RPMI7951 (cell line): ENCODE data around the gene LRIG1. TPM values are rescaled to one million over a fixed set of nuclear protein-coding genes. Genes with fewer than 3 reads are reported as not detected.
A peak's percentile ranks its signal among the peaks of the same experiment; 100 is the strongest.

ENCODE experiments used
- DNase-seq: peaks from one replicate; pipeline ENCODE4 v3.0.0-alpha.2; 2012; ENCODE audit warnings: low read depth
- total RNA-seq: library from RNA; depleted of rRNA; stranded (reverse); fragments of >200 nt; shearing (Covaris generic); gene quantifications from 2 replicates; pipeline ENCODE4 v1.2.3, GENCODE V29; 2014

The LRIG1 gene
- total RNA-seq, 1 experiment from 2014 or later = 56.7 TPM

DNA sequence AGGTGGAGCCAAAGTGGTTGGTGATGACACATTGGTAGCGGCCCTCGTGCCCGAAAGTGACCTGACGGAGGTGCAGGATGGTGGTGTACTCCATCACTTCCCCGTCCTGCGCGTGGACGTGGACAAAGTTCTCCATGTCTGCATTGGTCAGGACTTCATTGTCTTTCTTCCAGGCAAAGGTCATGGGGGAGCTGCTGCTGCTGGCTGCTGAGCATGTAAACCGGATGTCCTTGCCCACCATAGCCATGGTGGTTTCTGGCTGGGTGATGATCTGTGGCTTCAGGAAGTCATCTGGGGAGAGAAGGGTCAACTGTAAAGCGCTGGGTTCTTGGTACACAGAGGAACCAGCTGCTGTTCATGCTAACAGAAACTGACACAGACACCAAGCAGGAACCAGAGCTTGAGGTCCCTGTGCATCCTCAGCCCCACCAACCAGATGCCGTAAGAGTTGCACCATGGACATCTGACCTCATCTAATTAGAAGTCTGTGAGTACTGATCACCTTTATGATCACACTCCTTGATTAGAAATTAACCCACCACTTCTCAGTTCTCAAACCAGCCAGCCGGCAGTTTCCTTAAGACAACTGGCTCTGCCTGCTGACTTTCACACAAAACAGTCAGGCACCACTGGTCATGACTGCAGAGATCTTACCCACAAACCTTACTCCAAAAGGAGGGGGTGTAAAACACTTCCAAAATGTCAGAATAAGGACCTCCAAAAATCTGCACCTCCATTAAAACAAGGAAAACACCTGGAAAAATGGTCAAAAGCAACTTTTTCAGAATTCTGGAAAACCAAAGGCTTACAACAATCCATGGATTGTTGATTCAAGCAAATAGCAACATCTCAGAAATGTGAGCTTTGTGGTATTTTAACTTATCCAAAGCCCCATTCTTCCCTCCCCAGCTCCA, 114.6 kb downstream of the LRIG1 start:
- no peak for DNase-seq

GRCh38 chr3:66385066-66385465, 115.8 kb downstream of the LRIG1 start:
- no peak for DNase-seq

- DNase-seq = no peak
Measured at GRCh38 chr3:66383998-66384745, 116.7 kb downstream of the LRIG1 start.

GRCh38 chr3:66383023-66383422, 117.8 kb downstream of the LRIG1 start:
- DNase-seq = no peak

DNA sequence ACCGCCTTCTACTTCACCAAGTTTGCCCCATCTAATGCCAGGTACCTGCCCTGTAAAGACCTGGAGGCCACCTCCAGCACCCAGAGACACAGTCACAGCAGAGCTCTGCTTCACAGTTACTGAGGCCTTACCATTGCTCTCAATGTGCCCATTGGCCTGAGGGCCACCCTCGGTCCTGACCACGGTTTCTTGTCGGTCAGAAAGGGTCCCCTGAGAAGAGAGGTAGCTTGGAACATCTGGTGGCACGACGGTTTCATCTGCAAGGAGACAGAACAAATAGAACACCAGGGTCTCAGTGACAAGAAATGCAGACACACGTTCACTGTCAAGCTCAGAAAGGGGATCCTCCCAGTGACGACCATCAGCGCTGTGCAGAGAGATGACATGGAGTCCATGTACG, 118.7 kb downstream of the LRIG1 start:
- no peak for DNase-seq

- DNase-seq = no peak
Measured at GRCh38 chr3:66381626-66382025, 119.2 kb downstream of the LRIG1 start.

DNA sequence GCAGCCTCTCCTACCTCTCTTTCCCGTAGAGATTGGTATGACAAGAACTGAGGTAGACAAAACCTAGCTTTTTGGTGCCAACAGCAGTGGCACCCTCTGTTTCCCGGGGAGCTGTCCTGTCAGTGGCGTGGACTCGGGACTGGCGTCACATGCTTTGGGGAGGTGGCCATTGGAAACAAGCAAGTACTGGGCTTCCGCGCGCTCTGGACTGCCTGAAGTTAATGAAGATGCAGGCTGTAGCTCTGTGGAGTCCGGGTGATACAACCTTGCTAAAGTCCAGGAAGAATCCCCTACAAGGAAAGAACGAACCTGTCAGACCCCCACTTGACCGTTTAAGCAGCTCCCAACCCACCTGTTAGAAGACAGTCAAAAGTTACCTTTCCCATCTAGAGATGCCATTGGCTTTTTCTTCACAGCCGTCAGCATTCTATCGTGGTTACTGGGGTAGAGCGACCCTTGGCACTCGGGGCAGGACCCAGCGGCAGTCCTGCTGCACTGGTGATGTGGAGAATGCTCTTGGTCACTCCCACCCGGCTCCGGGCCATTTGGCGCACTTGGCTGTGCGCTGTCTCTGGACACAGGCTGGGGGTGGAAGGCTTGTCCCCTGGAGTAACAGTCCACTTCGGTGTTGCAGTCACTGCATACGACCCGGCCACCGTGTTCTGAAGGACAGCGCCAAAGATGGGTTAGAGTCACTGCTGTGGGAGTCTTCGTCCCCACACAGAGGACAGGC, 120.5 kb downstream of the LRIG1 start:
- no peak for DNase-seq

DNA sequence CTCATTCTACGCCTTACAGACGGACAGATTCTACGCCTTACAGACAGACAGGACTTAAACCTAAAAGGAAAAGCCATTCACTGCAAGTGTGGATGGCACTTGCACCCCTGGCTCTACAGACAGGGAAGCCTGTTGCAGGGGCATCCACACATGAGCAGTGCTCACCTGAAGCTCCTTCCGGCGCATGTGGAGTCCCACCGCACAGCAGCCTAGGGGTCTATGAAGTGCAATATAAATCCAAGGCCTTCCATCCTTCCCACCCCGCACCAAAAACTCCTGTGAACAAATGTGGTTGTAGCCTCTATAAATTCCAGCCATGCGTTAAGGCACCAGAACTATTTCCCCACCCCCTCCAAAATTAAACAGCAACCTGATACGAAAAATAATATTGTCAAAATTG, 121.3 kb downstream of the LRIG1 start:
- no peak for DNase-seq

GRCh38 chr3:66378256-66378655, 122.6 kb downstream of the LRIG1 start:
- peak; percentile 54 for DNase-seq

DNA sequence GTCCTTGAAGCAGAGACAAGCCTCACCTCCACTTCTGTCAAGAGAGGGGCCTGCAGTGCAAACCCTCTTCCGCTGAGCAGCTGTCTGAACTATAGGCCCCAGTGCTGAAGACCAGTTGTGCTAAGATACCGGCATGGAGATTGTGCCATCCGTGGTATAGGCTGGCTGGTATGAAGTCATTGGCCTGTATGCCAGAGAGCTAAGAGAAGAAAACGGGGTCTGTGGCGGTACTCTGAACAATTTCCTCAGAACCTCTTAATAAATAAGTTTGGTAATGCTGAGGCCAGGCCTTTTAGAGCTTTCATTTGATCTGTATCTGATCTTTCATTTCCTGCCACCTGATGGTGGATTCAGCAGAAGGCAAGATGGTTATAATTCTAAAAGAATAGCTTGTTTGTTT, 123.0 kb downstream of the LRIG1 start:
- DNase-seq = no peak

- peak; percentile 65 for DNase-seq
Measured at GRCh38 chr3:66376568-66376967, 124.3 kb downstream of the LRIG1 start.

DNA sequence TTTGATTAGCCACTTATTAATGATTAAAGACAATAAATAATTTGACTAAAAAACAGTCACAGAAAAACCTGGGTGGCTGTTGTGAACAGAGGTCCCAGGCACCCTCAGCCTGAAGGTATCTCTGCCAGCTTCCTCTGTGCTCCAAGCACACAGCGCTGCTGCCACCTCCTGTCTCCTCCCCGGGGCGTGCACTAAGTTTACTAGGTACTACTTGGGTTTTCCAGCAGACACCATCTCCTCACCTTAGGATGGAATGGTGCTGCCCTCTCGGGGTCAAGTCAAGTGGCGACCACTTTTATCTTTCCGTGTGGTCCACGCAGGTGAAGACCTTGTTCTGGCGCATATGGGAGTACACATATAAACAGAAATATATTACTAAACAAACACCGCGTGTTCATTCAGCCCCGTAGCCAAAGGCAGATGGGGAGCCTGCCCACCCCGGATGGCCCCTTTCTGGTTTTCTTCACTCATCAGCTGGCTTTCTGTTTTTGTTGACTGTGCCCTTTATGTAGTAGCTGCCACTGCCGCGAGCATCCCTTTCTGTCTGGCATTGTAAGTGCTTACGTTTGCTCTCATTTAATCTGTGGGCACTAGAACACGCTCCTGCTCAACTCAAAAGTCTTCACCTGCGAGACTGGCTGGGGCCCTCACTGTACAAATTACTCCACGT, 128.0 kb downstream of the LRIG1 start:
- DNase-seq = peak; percentile 17

DNA sequence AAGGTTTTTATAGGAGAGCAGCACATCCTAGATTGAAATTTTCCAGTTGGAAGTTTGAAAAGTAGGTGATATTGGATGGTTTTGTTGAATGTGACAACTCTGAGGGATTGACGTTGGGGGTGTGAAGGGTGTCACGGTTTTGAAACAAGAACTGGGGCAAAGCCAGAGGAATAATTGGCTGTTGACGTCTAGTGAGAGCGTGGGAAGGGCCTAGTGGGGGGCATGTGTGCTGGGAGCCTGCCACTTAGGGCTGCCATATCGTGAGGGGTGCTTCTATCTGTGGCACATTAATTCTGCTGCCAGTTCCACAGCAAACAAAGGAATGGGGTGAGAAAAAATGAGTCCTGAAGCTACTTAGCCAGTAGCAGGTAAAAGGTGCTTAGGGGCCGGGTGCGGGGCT, 129.4 kb downstream of the LRIG1 start:
- no peak for DNase-seq

GRCh38 chr3:66370179-66370578, 130.6 kb downstream of the LRIG1 start:
- DNase-seq = no peak

DNA sequence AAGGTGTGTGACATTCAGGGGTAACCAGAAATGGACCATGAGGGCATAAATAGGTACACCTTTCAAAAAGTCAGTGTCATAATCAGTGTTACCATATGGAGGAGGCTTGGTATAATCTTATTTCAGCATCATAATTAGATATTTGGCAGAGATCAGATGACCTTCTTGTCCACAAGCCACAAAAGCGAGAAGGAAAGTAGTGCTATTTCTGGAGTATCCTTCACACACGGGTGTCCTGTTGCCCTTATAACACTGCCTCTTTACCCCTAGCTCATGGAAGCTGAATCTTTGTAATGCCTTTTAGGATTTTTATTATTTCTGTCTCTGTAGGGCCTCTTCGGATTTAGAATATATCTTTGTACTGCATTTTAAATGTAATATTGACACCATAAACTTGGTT, 132.8 kb downstream of the LRIG1 start:
- DNase-seq = no peak

- no peak for DNase-seq
Measured at GRCh38 chr3:66366747-66367146, 134.1 kb downstream of the LRIG1 start.

DNA sequence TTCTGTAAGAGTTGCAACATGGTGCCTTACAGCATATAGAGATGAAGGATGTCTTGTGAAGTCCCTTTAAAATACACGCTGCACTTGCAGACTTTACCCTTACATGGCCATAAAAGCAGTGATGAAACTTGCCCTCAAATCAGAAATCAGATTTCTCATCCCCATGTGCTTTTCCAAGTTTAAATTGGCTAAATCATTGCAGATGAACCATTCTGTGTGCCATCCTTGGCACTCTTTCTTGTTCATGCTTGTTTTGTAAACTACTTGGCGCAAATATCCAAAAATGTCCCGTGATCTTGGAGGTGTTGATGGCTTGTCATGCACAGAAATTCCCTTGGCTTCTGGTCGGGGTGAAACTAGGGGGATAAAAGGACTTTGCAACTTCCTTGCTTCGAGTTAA, 135.7 kb downstream of the LRIG1 start:
- DNase-seq = no peak

DNA sequence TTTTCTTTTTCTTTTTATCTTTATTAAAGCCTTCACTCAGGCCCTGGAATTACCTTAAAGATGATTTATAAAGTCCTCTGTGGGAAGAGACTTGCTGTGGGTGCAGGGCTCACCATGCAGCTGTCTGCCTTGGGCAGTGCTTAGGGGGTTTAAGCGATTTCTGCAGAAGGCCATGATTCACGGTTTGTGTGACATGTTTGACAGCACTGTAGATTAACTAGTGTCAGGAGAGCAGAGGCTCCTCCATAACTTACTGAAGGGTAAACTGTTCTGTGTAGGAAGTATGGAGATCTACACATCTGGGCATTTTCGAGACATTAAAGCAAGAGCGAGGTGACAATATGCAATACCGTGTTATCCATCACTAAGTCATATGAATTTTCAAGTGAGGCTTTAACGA, 137.7 kb downstream of the LRIG1 start:
- DNase-seq = peak; percentile 34

DNA sequence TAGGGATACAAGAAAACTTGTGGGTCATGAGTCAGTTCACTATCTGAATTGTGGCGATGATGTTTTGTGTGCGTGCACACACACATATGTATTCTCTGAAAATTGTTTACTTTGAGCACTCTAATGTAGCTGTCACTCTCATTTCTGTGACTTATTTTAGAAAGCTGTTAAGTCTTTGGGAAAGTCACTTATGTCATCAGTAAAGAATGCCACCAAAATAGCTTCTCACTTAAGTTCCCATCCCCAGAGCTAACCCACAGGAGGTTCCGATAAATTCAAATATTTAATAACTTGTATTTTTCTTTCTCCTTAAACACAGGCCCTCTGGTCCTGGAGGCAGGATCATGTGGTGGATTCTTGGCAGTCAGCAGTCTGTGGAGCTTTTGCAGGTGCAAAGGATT, 138.3 kb downstream of the LRIG1 start:
- DNase-seq = peak; percentile 78

DNA sequence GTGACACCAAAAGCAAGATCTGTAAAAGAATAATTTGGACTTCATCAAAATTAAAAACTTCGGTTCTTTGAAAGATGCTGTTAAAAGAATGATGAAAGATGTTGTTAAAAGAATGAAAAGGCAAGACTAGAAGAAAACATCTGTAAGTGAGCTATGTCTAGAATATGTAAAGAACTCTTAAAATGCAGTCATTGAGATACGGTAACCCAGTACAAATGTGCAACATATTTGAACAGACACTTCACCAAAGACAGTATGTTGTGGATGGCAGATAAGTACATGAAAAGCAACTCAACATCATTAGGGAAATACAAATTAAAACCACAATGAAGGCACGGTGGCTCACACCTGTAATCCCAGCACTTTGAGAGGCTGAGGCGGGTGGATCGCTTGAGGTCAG, 139.5 kb downstream of the LRIG1 start:
- no peak for DNase-seq

GRCh38 chr3:66355997-66356396, 144.8 kb downstream of the LRIG1 start:
- DNase-seq = no peak

DNA sequence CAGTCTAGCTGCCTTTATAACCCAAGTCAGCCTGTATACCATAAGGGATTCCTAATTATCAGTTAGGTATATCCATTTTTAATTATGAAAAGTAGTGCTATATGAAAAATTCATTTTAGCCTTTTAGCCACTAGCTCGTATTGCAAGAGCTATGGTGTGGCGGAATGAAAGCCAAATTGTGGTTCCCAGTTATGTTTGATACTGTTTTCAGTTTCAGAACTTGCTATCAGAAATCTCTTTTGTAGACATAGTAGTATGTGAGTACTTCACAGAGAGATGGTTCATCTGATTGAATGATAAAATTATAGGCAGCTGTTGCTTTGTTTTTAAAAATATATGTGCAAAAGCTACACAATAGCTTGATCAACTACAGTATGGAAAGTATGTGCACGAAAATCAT, 145.4 kb downstream of the LRIG1 start:
- no peak for DNase-seq
